HCT116 (cell line): ENCODE measurements around the gene TYRO3. TPM values are rescaled to one million over a fixed set of nuclear protein-coding genes. Genes with fewer than 3 reads are reported as not detected.

Experiments
- ATAC-seq: fragments of 200-7000 bp; cut with Tn5 transposase; 2 replicates; pipeline ENCODE4 v1.9.1; 2020; ENCODE audit warnings: mild to moderate bottlenecking, moderate library complexity
- BruUV-seq: library from RNA; stranded (reverse); fragments of 400-500 nt; replicated peaks from 2 replicates; lab custom pipeline; 2021; lab: Mats Ljungman, UMichigan
- CTCF ChIA-PET: fragments of 300-600 bp; sonication (Branson Sonifier 250); formaldehyde crosslinking; loops from one replicate; lab custom pipeline; 2021; ENCODE audit warnings: antibody characterized with exemption; lab: Charles Lee
- POLR2A ChIA-PET: fragments of 300-600, 350-600 bp; sonication (Branson Sonifier 250); formaldehyde crosslinking; loops from one replicate; lab custom pipeline; 2021; ENCODE audit warnings: antibody characterized with exemption; lab: Charles Lee
- RAD21 ChIA-PET, 2 experiments: fragments of 300-600 bp; sonication (Branson Sonifier 250); formaldehyde crosslinking; loops; one replicate each; lab custom pipeline; 2023; ENCODE audit warnings: low total read pairs in 2 of 2; ENCODE audit not compliant: uncharacterized antibody in 2 of 2, unreplicated experiment in 2 of 2, low non-redundant PET in 1 of 2; lab: Charles Lee
- DNase-seq: peaks from one replicate; pipeline ENCODE4 v3.0.0-alpha.2; 2010; ENCODE audit warnings: low read depth, low spot score
- H2AFZ ChIP-seq: fragments of 200-600 bp; shearing (Covaris generic), sonication (generic); 2 replicates; pipeline ENCODE4 v1.6.1; 2017; ENCODE audit warnings: low read depth, mixed run types, mixed read lengths, antibody characterized with exemption, low read length; ENCODE audit not compliant: poor library complexity, severe bottlenecking
- H3K27ac ChIP-seq: 2 replicates; pipeline ENCODE4 v1.5.1; 2012; ENCODE audit warnings: low read depth, low read length
- H3K27me3 ChIP-seq: fragments of 200-600 bp; sonication (generic); 2 replicates; pipeline ENCODE4 v1.6.1; 2016; ENCODE audit warnings: mixed run types, low read length, mixed read lengths; ENCODE audit not compliant: insufficient read depth
- H3K36me3 ChIP-seq, 2 experiments: fragments of 200-500 bp in 1 of 2; fragments of 200-600 bp in 1 of 2; sonication (Bioruptor generic) in 1 of 2; sonication (generic) in 1 of 2; 2 replicates each; pipeline versions ENCODE4 v1.5.1 to v1.6.1; 2014 to 2016; ENCODE audit warnings: low read length in 2 of 2, inconsistent platforms in 1 of 2, mixed read lengths in 1 of 2, mixed run types in 1 of 2; ENCODE audit not compliant: insufficient read depth in 2 of 2, control insufficient read depth in 1 of 2
- H3K4me1 ChIP-seq, 2 experiments: fragments of 200-600 bp in 1 of 2; sonication (generic) in 1 of 2; 2 replicates each; pipeline versions ENCODE4 v1.5.1 to v1.6.1; 2012 to 2017; ENCODE audit warnings: low read length in 2 of 2, inconsistent platforms in 1 of 2, mild to moderate bottlenecking in 1 of 2, mixed read lengths in 1 of 2, mixed run types in 1 of 2, moderate library complexity in 1 of 2; ENCODE audit not compliant: insufficient read depth in 2 of 2, control insufficient read depth in 1 of 2
- H3K4me2 ChIP-seq: fragments of 200-600 bp; sonication (generic); 2 replicates; pipeline ENCODE4 v1.6.1; 2017; ENCODE audit warnings: mixed run types, low read length, mixed read lengths
- H3K4me3 ChIP-seq, 2 experiments: fragments of 200-600 bp in 1 of 2; sonication (generic) in 1 of 2; replicated peaks in 1 of 2; 2 replicates each; pipeline ENCODE4 v1.5.1; 2011 to 2016; ENCODE audit warnings: low read length in 2 of 2, control low read depth in 1 of 2, low read depth in 1 of 2, mild to moderate bottlenecking in 1 of 2, mixed read lengths in 1 of 2, mixed run types in 1 of 2
- H3K79me2 ChIP-seq: fragments of 200-600 bp; sonication (generic); 2 replicates; pipeline ENCODE4 v1.6.1; 2017; ENCODE audit warnings: mild to moderate bottlenecking, mixed run types, low read length, moderate library complexity, mixed read lengths; ENCODE audit not compliant: insufficient read depth
- H3K9ac ChIP-seq: fragments of 200-600 bp; sonication (generic); 2 replicates; pipeline ENCODE4 v1.6.1; 2016; ENCODE audit warnings: low read length, mixed read lengths
- H3K9me2 ChIP-seq: fragments of 200-600 bp; sonication (generic), shearing (Covaris generic); 2 replicates; pipeline ENCODE4 v1.6.1; 2017; ENCODE audit warnings: mixed run types, mild to moderate bottlenecking, moderate library complexity; ENCODE audit not compliant: insufficient read depth
- H3K9me3 ChIP-seq, 2 experiments: fragments of 200-500 bp in 1 of 2; fragments of 200-600 bp in 1 of 2; sonication (Bioruptor generic) in 1 of 2; sonication (generic) in 1 of 2; 2 replicates each; pipeline ENCODE4 v1.6.1; 2014 to 2017; ENCODE audit warnings: low read length in 2 of 2, mixed read lengths in 2 of 2, inconsistent platforms in 1 of 2, low read depth in 1 of 2, mild to moderate bottlenecking in 1 of 2, mixed run types in 1 of 2, moderate library complexity in 1 of 2; ENCODE audit not compliant: control insufficient read depth in 1 of 2, insufficient read depth in 1 of 2
- H4K20me1 ChIP-seq: fragments of 200-600 bp; sonication (generic), shearing (Covaris generic); 2 replicates; pipeline ENCODE4 v1.6.1; 2017; ENCODE audit warnings: mixed run types, mild to moderate bottlenecking, moderate library complexity; ENCODE audit not compliant: insufficient read depth
- ATF3 ChIP-seq: IDR thresholded peaks from 2 replicates; pipeline ENCODE4 v1.6.1; 2012
- CEBPB ChIP-seq: IDR thresholded peaks from 2 replicates; pipeline ENCODE4 v1.6.1; 2012; ENCODE audit warnings: low read depth
- CTCF ChIP-seq, 3 experiments: fragments of 200-600 bp in 1 of 3; sonication (generic) in 1 of 3; IDR thresholded peaks in 2 of 3; conservative IDR thresholded peaks in 1 of 3; 2 replicates each; pipeline ENCODE4 v1.5.1; 2012 to 2017; ENCODE audit warnings: low read depth in 2 of 3, low read length in 2 of 3, antibody characterized with exemption in 1 of 3, borderline replicate concordance in 1 of 3, control low read depth in 1 of 3, mild to moderate bottlenecking in 1 of 3, mixed read lengths in 1 of 3, mixed run types in 1 of 3, moderate library complexity in 1 of 3; ENCODE audit not compliant: insufficient read depth in 1 of 3
- ELF1 ChIP-seq: IDR thresholded peaks from 2 replicates; pipeline ENCODE4 v1.6.1; 2012; ENCODE audit warnings: low read depth, borderline replicate concordance
- EZH2 ChIP-seq: fragments of 200-600 bp; sonication (generic); IDR thresholded peaks from 2 replicates; pipeline ENCODE4 v1.6.1; 2017; ENCODE audit warnings: antibody characterized with exemption, mixed run types
- EZH2phosphoT487 ChIP-seq: fragments of 200-600 bp; IDR thresholded peaks from 2 replicates; pipeline ENCODE4 v1.6.1; 2018; ENCODE audit warnings: antibody characterized with exemption, borderline replicate concordance
- FOSL1 ChIP-seq: IDR thresholded peaks from 2 replicates; pipeline ENCODE4 v1.6.1; 2012; ENCODE audit warnings: low read depth
- MAX ChIP-seq: IDR thresholded peaks from 2 replicates; pipeline ENCODE4 v1.6.1; 2012
- POLR2A ChIP-seq: IDR thresholded peaks from 2 replicates; pipeline ENCODE4 v1.7.0; 2011; ENCODE audit warnings: borderline replicate concordance; ENCODE audit not compliant: insufficient read depth, insufficient read length; ENCODE audit errors: extremely low read depth
- POLR2AphosphoS5 ChIP-seq: IDR thresholded peaks from 2 replicates; pipeline ENCODE4 v1.6.1; 2011; ENCODE audit warnings: mild to moderate bottlenecking, low read depth, low read length, moderate library complexity
- RAD21 ChIP-seq: IDR thresholded peaks from 2 replicates; pipeline ENCODE4 v1.6.1; 2012; ENCODE audit warnings: low read depth, mild to moderate bottlenecking
- SIN3A ChIP-seq: IDR thresholded peaks from 2 replicates; pipeline ENCODE4 v1.6.1; 2012; ENCODE audit warnings: low read depth
- YY1 ChIP-seq: IDR thresholded peaks from 2 replicates; pipeline ENCODE4 v1.6.1; 2011; ENCODE audit warnings: low read length, low read depth, moderate library complexity, mild to moderate bottlenecking; ENCODE audit not compliant: insufficient replicate concordance; ENCODE audit errors: extremely low read depth
- intact Hi-C: fragments of 100-400 bp; cut with micrococcal nuclease; formaldehyde crosslinking; loops from 2 replicates; pipeline ENCODE4 v1.10.0; 2022
- total RNA-seq: library from RNA; stranded (reverse); gene quantifications from one replicate; pipeline ENCODE4 v1.2.1, GENCODE V29; 2021; ENCODE audit not compliant: unreplicated experiment
- TF ChIP-seq, protein P1 (sequence below): IDR thresholded peaks from 2 replicates; pipeline ENCODE4 v1.6.1; 2012; ENCODE audit warnings: low read depth

Gene TYRO3
- total RNA-seq, 1 experiment from 2014 or later, result 34.6 TPM

DNA sequence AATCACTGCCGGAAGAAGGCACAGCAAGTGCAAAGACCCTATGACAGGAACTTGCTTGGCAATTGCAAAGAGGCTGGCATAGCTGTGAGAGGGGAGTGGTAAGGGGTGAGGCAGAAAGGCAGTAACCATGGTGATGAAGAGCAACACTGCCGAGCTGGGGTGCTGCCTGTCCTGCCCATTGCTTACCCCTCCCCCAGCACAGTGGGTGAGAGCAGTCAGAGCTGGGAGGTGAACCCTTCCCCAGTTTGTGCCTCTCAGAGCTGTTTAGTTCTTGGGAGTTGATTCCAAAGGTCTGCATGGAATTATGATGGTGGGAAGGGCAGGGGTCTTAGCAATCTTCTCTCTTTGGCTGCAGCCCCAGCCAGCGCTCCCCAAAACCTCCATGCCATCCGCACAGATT lies 8.8 kb downstream of the TYRO3 start:
- ChIA-PET RAD21 (no interaction called here), POLR2A (no interaction called here), CTCF (no interaction called here)
- peaks cover 11 to 16% of the 10 kb centered on the region in 2 experiments; a peak in 2 of 4 replicates for H3K36me3 ChIP-seq
- no peaks in the 10 kb centered on the region for H3K9me2 ChIP-seq
- no peak overlapping the region for H3K4me3 ChIP-seq
- H3K4me1 ChIP-seq, result no peaks in the 10 kb centered on the region
- no peak for ATAC-seq
- no TSS peak for BruUV-seq
- H4K20me1 ChIP-seq, result no peaks in the 10 kb centered on the region
- H3K27me3 ChIP-seq, result no peaks in the 10 kb centered on the region
- no peak overlapping the region for H3K27ac ChIP-seq
- H3K9ac ChIP-seq, result no peak overlapping the region
- H3K9me3 ChIP-seq, result no peaks in the 10 kb centered on the region
- intact Hi-C loops, result loop anchor here (10.0 kb wide), 1 partner anchor 77 kb away; no protein-coding TSS in a partner anchor
- no peaks in the 10 kb centered on the region for H3K79me2 ChIP-seq
- no peak overlapping the region for H3K4me2 ChIP-seq
- no peak for TF ChIP-seq EZH2
- TF ChIP-seq, all 23 proteins: peak for 0
- no peak for DNase-seq
- no peak overlapping the region for H2AFZ ChIP-seq

- no peaks in the 10 kb centered on the region for H3K9me2 ChIP-seq
- ChIA-PET POLR2A (no interaction called here), RAD21 (no interaction called here), CTCF (no interaction called here)
- H3K4me3 ChIP-seq, result no peak overlapping the region
- DNase-seq (no peak), ATAC-seq (no peak)
- intact Hi-C loops, result loop anchor here (10.0 kb wide), 1 partner anchor 76 kb away; no protein-coding TSS in a partner anchor
- H3K9me3 ChIP-seq, result no peaks in the 10 kb centered on the region
- no peaks in the 10 kb centered on the region for H4K20me1 ChIP-seq
- H3K4me2 ChIP-seq, result no peak overlapping the region
- no peaks in the 10 kb centered on the region for H3K4me1 ChIP-seq
- H3K27ac ChIP-seq, result no peak overlapping the region
- H3K9ac ChIP-seq, result no peak overlapping the region
- no TSS peak for BruUV-seq
- H3K36me3 ChIP-seq, result peaks cover 11 to 16% of the 10 kb centered on the region in 2 experiments; a peak in 2 of 4 replicates
- no peaks in the 10 kb centered on the region for H3K79me2 ChIP-seq
- no peaks in the 10 kb centered on the region for H3K27me3 ChIP-seq
- no peak overlapping the region for H2AFZ ChIP-seq
- TF ChIP-seq YY1 (no peak), RAD21 (no peak), ATF3 (no peak), POLR2A (no peak), POLR2AphosphoS5 (no peak), MAX (no peak), CEBPB (no peak), ELF1 (no peak), FOSL1 (no peak), EZH2phosphoT487 (no peak), SIN3A (no peak), CTCF (IDR thresholded peaks at IDR 0.05 in 2 of 3, conservative IDR thresholded peaks at IDR 0.05 in 1 of 3; ENCODE audit: borderline replicate concordance in 1 of 3, insufficient read depth in 1 of 3, low read depth in 2 of 3, low read length in 2 of 3) (no peak), EZH2 (no peak)
- TF ChIP-seq, protein P1, sequence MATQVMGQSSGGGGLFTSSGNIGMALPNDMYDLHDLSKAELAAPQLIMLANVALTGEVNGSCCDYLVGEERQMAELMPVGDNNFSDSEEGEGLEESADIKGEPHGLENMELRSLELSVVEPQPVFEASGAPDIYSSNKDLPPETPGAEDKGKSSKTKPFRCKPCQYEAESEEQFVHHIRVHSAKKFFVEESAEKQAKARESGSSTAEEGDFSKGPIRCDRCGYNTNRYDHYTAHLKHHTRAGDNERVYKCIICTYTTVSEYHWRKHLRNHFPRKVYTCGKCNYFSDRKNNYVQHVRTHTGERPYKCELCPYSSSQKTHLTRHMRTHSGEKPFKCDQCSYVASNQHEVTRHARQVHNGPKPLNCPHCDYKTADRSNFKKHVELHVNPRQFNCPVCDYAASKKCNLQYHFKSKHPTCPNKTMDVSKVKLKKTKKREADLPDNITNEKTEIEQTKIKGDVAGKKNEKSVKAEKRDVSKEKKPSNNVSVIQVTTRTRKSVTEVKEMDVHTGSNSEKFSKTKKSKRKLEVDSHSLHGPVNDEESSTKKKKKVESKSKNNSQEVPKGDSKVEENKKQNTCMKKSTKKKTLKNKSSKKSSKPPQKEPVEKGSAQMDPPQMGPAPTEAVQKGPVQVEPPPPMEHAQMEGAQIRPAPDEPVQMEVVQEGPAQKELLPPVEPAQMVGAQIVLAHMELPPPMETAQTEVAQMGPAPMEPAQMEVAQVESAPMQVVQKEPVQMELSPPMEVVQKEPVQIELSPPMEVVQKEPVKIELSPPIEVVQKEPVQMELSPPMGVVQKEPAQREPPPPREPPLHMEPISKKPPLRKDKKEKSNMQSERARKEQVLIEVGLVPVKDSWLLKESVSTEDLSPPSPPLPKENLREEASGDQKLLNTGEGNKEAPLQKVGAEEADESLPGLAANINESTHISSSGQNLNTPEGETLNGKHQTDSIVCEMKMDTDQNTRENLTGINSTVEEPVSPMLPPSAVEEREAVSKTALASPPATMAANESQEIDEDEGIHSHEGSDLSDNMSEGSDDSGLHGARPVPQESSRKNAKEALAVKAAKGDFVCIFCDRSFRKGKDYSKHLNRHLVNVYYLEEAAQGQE, result no peak
Measured at GRCh38 chr15:41568350-41569017, 9.5 kb downstream of the TYRO3 start.
